K562 (cell line): Measurements from ENCODE around the gene MTREX. TPM values are rescaled to one million over a fixed set of nuclear protein-coding genes. Genes with fewer than 3 reads are reported as not detected.

Source experiments
- ARID1B ChIP-seq: fragments of 450-650 bp; IDR thresholded peaks from 2 replicates; pipeline ENCODE4 v1.6.1; 2016; ENCODE audit warnings: antibody characterized with exemption, mild to moderate bottlenecking, inconsistent platforms
- REST ChIP-seq, 2 experiments: fragments of 450-650 bp; formaldehyde crosslinking in 1 of 2; IDR thresholded peaks; 2 replicates each; pipeline versions ENCODE4 v1.4.0 to v1.6.1; 2014 to 2020; ENCODE audit warnings: mild to moderate bottlenecking in 2 of 2, borderline replicate concordance in 1 of 2, low read depth in 1 of 2
- USF1 ChIP-seq: sonication (generic); formaldehyde crosslinking; IDR thresholded peaks from 2 replicates; pipeline ENCODE4 v1.9.0; 2022; ENCODE audit warnings: mild to moderate bottlenecking, missing genetic modification reagents
- ZNF282 ChIP-seq: sonication (generic); formaldehyde crosslinking; IDR thresholded peaks from 2 replicates; pipeline ENCODE4 v1.8.1; 2023; ENCODE audit warnings: missing genetic modification reagents
- ZNF407 ChIP-seq: fragments of 450-650 bp; IDR thresholded peaks from 2 replicates; pipeline ENCODE4 v1.6.1; 2016; ENCODE audit warnings: low read depth
- ZNF592 ChIP-seq: fragments of 450-650 bp; IDR thresholded peaks from 2 replicates; pipeline ENCODE4 v1.6.1; 2017; ENCODE audit warnings: antibody characterized with exemption, mild to moderate bottlenecking
- polyA plus RNA-seq, 8 experiments: library from polyadenylated mRNA; depleted of rRNA in 4 of 8; stranded (reverse) in 5 of 8; unstranded in 3 of 8; fragments of >200 nt; fragmentation: Nextera tagmentation in 2 of 8; fragmentation: Illumina TruSeq in 1 of 8; extraction: Ambion mirVana in 2 of 8; extraction: Trizol in 1 of 8; gene quantifications; 2 replicates each; pipeline versions ENCODE4 v1.2.1 to v1.2.3, GENCODE V29; 2011 to 2014; ENCODE audit warnings: inconsistent platforms in 1 of 8, missing spikeins in 1 of 8
- total RNA-seq, 7 experiments: library from RNA; depleted of rRNA in 6 of 7; stranded (reverse); fragments of >200 nt in 6 of 7; fragmentation: Illumina TruSeq in 2 of 7; extraction: Trizol in 2 of 7; gene quantifications; 2 replicates each; pipeline versions ENCODE4 v1.2.1 to v1.2.3, GENCODE V29; 2011 to 2021; ENCODE audit warnings: low replicate concordance in 1 of 7

Gene MTREX
- total and polyA plus RNA-seq, 9 of the 15 experiments (the other 6 are each of a cell fraction or from before 2014, with no cell fraction given), result 52.9 to 193 (median 150) TPM

- no peak for TF ChIP-seq REST (IDR thresholded peaks at IDR 0.05; ENCODE audit: borderline replicate concordance)
- no peak for TF ChIP-seq REST (CRISPR knock-in tag; IDR thresholded peaks at IDR 0.05; ENCODE audit: low read depth)
- no peak for TF ChIP-seq ZNF282 (CRISPR knock-in tag)
- no peak for TF ChIP-seq USF1 (CRISPR knock-in tag)
- peak; percentile 86 for TF ChIP-seq ARID1B
- TF ChIP-seq ZNF592, result no peak
- no peak for TF ChIP-seq ZNF407
Measured at GRCh38 chr5:55304584-55304983, 3.2 kb upstream of the MTREX start (continued).
